ENCODE measurements around the gene DHRSX.

GRCh38 chrX:2342874-2343273 is 157.9 kb downstream of the DHRSX start:
- TF ChIP-seq, protein P1, sequence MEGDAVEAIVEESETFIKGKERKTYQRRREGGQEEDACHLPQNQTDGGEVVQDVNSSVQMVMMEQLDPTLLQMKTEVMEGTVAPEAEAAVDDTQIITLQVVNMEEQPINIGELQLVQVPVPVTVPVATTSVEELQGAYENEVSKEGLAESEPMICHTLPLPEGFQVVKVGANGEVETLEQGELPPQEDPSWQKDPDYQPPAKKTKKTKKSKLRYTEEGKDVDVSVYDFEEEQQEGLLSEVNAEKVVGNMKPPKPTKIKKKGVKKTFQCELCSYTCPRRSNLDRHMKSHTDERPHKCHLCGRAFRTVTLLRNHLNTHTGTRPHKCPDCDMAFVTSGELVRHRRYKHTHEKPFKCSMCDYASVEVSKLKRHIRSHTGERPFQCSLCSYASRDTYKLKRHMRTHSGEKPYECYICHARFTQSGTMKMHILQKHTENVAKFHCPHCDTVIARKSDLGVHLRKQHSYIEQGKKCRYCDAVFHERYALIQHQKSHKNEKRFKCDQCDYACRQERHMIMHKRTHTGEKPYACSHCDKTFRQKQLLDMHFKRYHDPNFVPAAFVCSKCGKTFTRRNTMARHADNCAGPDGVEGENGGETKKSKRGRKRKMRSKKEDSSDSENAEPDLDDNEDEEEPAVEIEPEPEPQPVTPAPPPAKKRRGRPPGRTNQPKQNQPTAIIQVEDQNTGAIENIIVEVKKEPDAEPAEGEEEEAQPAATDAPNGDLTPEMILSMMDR (IDR thresholded peaks at IDR 0.05), result no peak
- no peak for TF ChIP-seq POLR2A (IDR thresholded peaks at IDR 0.05)

Measured in testis (tissue), 2 donors.